Measurements from ENCODE around the gene ARHGEF39. TPM values are rescaled to one million over a fixed set of nuclear protein-coding genes. Genes with fewer than 3 reads are reported as not detected.

The ARHGEF39 gene, protein sequence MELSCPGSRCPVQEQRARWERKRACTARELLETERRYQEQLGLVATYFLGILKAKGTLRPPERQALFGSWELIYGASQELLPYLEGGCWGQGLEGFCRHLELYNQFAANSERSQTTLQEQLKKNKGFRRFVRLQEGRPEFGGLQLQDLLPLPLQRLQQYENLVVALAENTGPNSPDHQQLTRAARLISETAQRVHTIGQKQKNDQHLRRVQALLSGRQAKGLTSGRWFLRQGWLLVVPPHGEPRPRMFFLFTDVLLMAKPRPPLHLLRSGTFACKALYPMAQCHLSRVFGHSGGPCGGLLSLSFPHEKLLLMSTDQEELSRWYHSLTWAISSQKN
- total RNA-seq, result 10 to 100 TPM; 28.1 to 28.2 TPM

DNA sequence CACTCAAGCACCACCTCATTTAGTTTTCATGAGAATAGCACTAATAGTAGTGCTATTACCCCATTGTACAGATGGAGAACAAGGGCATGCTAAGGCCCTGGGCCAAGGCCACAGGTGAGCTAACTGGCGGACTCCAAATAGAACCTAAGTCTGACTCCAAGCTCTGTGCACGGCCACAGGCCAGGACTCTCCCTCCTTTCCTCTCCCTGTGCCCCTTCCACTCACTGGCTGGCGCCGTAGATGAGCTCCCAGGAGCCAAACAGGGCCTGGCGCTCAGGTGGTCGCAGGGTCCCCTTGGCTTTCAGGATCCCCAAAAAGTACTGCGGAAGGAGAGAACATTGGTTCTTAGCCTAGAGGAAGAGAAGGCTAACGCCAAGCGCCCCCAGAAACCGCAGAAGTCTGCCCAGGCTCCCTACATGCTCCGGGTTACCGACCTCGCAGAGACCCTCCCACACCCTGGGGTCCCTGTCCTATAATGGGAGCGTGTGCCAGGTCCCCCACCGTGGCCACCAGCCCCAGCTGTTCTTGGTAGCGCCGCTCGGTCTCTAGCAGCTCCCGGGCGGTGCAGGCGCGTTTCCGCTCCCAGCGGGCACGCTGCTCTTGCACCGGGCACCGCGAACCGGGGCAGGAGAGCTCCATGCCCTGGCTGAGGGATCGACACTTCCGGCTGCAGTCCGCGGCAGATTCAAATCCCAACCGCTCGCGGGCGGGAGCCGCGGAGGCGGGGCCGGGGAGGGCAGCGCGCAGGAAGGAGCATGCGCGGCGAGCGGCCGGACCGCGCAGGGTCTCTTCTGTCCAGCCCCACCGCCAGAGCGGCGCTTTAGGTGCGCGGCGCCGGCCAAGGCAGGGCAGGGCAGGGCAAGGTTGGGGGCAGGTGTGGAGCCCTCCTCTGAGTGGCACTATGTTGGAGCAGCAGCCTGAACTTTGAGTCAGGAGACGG lies at the start of gene ARHGEF39:
TSS of gene ARHGEF39 (minus strand) at position 665 of the 940 bp plus-strand sequence. CDS start at position 639, 26 bp downstream.
- Mint-ChIP-seq H3K27me3 (no peaks in the 10 kb centered on the region), H3K4me1 (ENCODE audit: low read depth) (peaks cover 53% of the 10 kb centered on the region), H3K9me3 (no peaks in the 10 kb centered on the region), H3K36me3 (peaks cover 31% of the 10 kb centered on the region), H3K27ac (peak within 1 kb of the TSS; percentile 73), H3K4me3 (peak within 1 kb of the TSS; percentile 84)
- intact Hi-C loops (cut with micrococcal nuclease), result loop anchor here (2.0 kb wide), 2 partner anchors 18 to 24 kb away; partner anchors contain the start of gene TPM2
- ChIA-PET CTCF (interaction anchor here (0.9 to 12.1 kb wide), 12 partner anchors 11 to 548 kb away, joined by 3 to 101 read pairs (median 8); partner anchors contain the start of genes CREB3, TESK1 and TLN1), POLR2A (interaction anchor here (0.8 to 2.0 kb wide), 6 partner anchors 11 to 68 kb away, joined by 3 to 9 read pairs (median 4); partner anchors contain the start of genes CREB3, SIT1 and TLN1)
- peak; percentile 89 for DNase-seq

- H3K4me3 Mint-ChIP-seq, result no peak overlapping the region
- ChIA-PET CTCF (interaction anchor here (0.9 to 6.5 kb wide), 3 partner anchors 18 to 56 kb away, joined by 3 to 55 read pairs (median 4); partner anchors contain the start of genes CCDC107 and RMRP), POLR2A (no interaction called here)
- H3K9me3 Mint-ChIP-seq, result no peaks in the 10 kb centered on the region
- intact Hi-C loops (cut with micrococcal nuclease), result no loop called here
- peaks cover 15% of the 10 kb centered on the region for H3K4me1 Mint-ChIP-seq (ENCODE audit: low read depth)
- no peak for DNase-seq
- no peaks in the 10 kb centered on the region for H3K27me3 Mint-ChIP-seq
- H3K36me3 Mint-ChIP-seq, result peaks cover 61% of the 10 kb centered on the region
- no peak overlapping the region for H3K27ac Mint-ChIP-seq
Observed at GRCh38 chr9:35714123-35714522, 49.1 kb upstream of the ARHGEF39 start.

- CTCF ChIA-PET, result interaction anchor here (1.3 to 6.5 kb wide), 3 partner anchors 17 to 35 kb away, joined by 3 to 55 read pairs (median 3); partner anchors contain the start of genes GBA2 and RGP1
- Mint-ChIP-seq H3K27ac (no peak overlapping the region), H3K4me1 (ENCODE audit: low read depth) (peaks cover 15% of the 10 kb centered on the region), H3K9me3 (no peaks in the 10 kb centered on the region), H3K36me3 (peaks cover 64% of the 10 kb centered on the region), H3K27me3 (no peaks in the 10 kb centered on the region), H3K4me3 (no peak overlapping the region)
- intact Hi-C loops (cut with micrococcal nuclease), result no loop called here
- DNase-seq, result no peak
- POLR2A ChIA-PET, result no interaction called here
Observed at GRCh38 chr9:35713578-35713977, 48.6 kb upstream of the ARHGEF39 start.

DNA sequence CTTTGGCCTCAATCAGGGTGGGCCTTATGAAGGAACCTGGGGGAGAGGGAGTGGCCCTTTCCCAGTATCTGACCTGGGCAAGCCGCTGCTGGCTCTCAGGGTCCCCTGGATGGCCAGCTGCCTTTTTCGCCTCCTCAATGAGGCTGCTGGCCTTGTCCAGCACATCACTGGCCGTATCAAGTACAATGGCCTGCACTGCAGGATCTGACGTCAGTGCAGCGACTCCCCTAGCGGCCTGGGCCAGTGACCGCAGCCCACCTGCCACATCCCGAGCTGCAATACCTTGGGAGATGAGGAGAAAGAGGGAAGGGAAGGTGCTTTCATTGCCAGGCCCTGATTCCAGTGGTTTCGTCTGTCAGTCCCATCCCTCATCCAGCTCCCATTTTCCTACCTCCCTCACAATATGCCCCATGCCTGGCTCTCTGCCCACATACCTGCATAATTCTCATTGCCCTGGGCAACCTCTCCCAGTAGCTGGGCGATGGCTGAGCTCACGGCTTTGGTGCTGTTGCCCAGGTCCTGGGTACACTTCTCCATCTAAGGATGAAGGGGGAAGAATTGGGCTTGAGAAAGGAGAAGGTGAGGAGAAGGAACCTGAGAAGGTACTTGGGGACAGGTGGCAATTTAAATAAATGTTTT lies 47.9 kb upstream of the ARHGEF39 start:
- intact Hi-C loops (cut with micrococcal nuclease), result no loop called here
- Mint-ChIP-seq H3K4me3 (no peak overlapping the region), H3K4me1 (ENCODE audit: low read depth) (peaks cover 15% of the 10 kb centered on the region), H3K36me3 (peaks cover 64% of the 10 kb centered on the region), H3K9me3 (no peaks in the 10 kb centered on the region), H3K27me3 (no peaks in the 10 kb centered on the region), H3K27ac (peak overlapping the region; percentile 18)
- DNase-seq, result no peak
- CTCF ChIA-PET, result interaction anchor here (0.5 to 6.5 kb wide), 6 partner anchors 9 to 36 kb away, joined by 3 to 55 read pairs (median 4); partner anchors contain the start of genes GBA2 and RGP1
- POLR2A ChIA-PET, result no interaction called here

DNA sequence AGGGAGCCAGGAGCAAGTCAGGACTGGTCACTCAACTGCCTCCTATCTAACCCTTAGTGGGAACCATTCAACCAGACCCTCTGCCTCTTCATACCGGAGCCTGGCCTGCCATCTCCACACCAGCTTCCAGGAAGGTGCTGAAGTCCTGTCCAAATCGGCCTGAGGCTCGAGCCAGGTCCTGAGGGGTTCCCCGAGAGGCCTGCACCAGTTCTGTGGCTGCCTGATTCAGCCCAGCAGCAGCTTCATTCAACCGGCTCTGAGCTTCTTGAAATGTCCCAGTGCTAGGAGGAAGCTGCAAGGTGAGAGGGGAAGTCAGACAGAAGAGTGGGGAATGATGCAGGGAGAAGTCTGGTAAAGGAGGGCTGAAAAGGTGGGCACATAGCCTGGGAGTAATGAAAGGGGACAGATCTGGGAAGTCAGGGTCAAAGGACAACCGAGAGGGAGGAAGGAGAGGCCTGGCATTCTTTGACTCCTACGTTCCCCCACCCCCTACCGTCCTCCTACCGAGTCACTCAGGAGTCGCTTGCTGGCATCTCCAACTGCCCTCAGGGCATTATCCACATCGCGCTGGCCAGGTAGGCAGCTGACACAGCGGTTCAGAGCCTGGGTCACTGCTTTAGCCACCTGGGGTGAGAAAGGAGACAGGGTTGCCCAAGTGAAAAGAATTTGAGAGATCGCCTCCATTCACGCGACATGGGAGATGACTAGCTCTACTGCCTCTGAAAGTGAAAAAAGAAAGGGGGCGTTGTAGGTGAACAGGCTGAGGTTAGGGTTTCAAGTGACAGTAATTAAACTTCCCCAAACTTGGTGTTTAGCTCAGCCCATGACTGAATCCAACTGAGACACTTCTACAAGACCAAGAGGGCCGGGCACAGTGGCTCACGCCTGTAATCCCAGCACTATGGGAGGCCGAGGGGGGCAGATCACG lies 46.8 kb upstream of the ARHGEF39 start:
- Mint-ChIP-seq H3K36me3 (peaks cover 68% of the 10 kb centered on the region), H3K4me1 (ENCODE audit: low read depth) (peaks cover 15% of the 10 kb centered on the region), H3K4me3 (no peak overlapping the region), H3K9me3 (no peaks in the 10 kb centered on the region), H3K27me3 (no peaks in the 10 kb centered on the region), H3K27ac (no peak overlapping the region)
- POLR2A ChIA-PET, result no interaction called here
- intact Hi-C loops (cut with micrococcal nuclease), result no loop called here
- DNase-seq, result no peak
- CTCF ChIA-PET, result interaction anchor here (1.0 to 6.5 kb wide), 6 partner anchors 12 to 108 kb away, joined by 3 to 55 read pairs (median 4); partner anchors contain the start of genes GBA2 and RGP1

- H3K27ac Mint-ChIP-seq, result no peak overlapping the region
- no peak overlapping the region for H3K4me3 Mint-ChIP-seq
- no peaks in the 10 kb centered on the region for H3K9me3 Mint-ChIP-seq
- ChIA-PET CTCF (interaction anchor here (1.3 to 6.5 kb wide), 2 partner anchors 14 to 15 kb away, joined by 4 to 55 read pairs; no protein-coding TSS in a partner anchor), POLR2A (no interaction called here)
- intact Hi-C loops (cut with micrococcal nuclease), result no loop called here
- no peak for DNase-seq
- no peaks in the 10 kb centered on the region for H3K27me3 Mint-ChIP-seq
- H3K4me1 Mint-ChIP-seq (ENCODE audit: low read depth), result peaks cover 15% of the 10 kb centered on the region
- H3K36me3 Mint-ChIP-seq, result peaks cover 69% of the 10 kb centered on the region
Observed at GRCh38 chr9:35710818-35711500, 46.0 kb upstream of the ARHGEF39 start.

- CTCF ChIA-PET, result interaction anchor here (1.7 to 2.8 kb wide), 2 partner anchors 12 to 97 kb away, joined by 5 to 9 read pairs; no protein-coding TSS in a partner anchor
- peaks cover 70% of the 10 kb centered on the region for H3K36me3 Mint-ChIP-seq
- intact Hi-C loops (cut with micrococcal nuclease), result no loop called here
- DNase-seq, result no peak
- H3K27me3 Mint-ChIP-seq, result no peaks in the 10 kb centered on the region
- no peak overlapping the region for H3K27ac Mint-ChIP-seq
- POLR2A ChIA-PET, result no interaction called here
- no peak overlapping the region for H3K4me3 Mint-ChIP-seq
- H3K9me3 Mint-ChIP-seq, result no peaks in the 10 kb centered on the region
- H3K4me1 Mint-ChIP-seq (ENCODE audit: low read depth), result peaks cover 15% of the 10 kb centered on the region
Observed at GRCh38 chr9:35708146-35708545, 43.2 kb upstream of the ARHGEF39 start.

DNA sequence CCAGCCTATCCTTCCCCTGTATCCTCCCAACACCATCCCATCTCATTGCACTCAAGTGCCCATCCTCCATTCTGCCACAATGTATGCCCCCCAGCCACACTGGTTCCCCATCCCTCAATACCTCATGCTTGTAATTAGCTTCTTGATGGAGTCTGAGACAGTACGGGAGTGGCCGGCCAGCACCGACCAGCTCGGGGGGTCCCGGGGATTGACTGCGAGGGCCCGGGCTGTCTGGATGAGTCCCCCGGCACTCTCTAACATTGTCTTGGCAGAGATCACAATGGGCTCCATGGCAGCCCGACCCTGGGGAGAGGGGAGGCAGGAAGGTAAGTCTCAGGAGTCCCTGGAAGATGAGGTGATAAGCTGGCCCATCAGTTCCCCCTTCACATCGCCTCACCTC lies 42.0 kb upstream of the ARHGEF39 start:
- POLR2A ChIA-PET, result no interaction called here
- Mint-ChIP-seq H3K4me3 (no peak overlapping the region), H3K27ac (no peak overlapping the region), H3K9me3 (no peaks in the 10 kb centered on the region), H3K36me3 (peaks cover 71% of the 10 kb centered on the region), H3K27me3 (no peaks in the 10 kb centered on the region), H3K4me1 (ENCODE audit: low read depth) (peaks cover 4% of the 10 kb centered on the region)
- intact Hi-C loops (cut with micrococcal nuclease), result no loop called here
- CTCF ChIA-PET, result interaction anchor here (0.8 to 2.8 kb wide), 4 partner anchors 10 to 175 kb away, joined by 3 to 9 read pairs (median 4); no protein-coding TSS in a partner anchor
- no peak for DNase-seq

DNA sequence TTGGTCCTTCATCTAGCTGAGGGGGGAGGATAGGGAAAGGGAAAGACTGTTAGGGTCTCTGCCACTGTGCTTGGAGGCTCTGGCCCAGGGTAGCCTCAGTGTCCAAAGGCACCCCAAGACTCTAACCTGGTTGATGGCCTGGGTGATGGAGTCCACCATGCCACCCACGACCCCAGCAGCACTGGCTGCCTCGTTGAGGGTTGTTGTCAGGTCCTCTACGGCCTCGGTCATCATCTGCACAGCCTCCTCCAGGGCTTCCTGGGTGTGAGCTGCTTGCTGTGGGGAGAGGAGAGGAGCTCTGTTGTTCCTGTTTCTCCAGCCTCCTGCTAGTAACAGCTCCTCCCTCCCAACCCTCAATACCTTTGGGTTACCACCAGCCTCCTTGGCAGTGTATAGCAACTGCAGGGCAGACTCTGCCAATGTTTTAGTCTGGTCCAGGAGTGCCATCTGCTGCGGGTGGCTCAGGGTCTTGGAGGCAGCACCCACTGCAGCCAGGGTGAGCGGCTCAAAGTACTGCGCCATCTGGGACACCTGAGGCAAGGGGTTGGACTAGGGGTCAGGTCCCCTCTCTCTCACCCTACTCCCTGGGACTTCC lies 40.9 kb upstream of the ARHGEF39 start:
- ChIA-PET CTCF (interaction anchor here (0.7 to 2.8 kb wide), 5 partner anchors 9 to 32 kb away, joined by 3 to 15 read pairs (median 4); no protein-coding TSS in a partner anchor), POLR2A (interaction anchor here (0.8 kb wide), 1 partner anchor 59 kb away, joined by 3 read pairs; no protein-coding TSS in a partner anchor)
- H3K4me3 Mint-ChIP-seq, result no peak overlapping the region
- H3K27me3 Mint-ChIP-seq, result no peaks in the 10 kb centered on the region
- no peak overlapping the region for H3K27ac Mint-ChIP-seq
- H3K36me3 Mint-ChIP-seq, result peaks cover 63% of the 10 kb centered on the region
- intact Hi-C loops (cut with micrococcal nuclease), result no loop called here
- H3K4me1 Mint-ChIP-seq (ENCODE audit: low read depth), result no peaks in the 10 kb centered on the region
- H3K9me3 Mint-ChIP-seq, result no peaks in the 10 kb centered on the region
- no peak for DNase-seq

- ChIA-PET POLR2A (interaction anchor here (0.8 kb wide), 1 partner anchor 58 kb away, joined by 3 read pairs; no protein-coding TSS in a partner anchor), CTCF (interaction anchor here (1.1 to 2.2 kb wide), 2 partner anchors 10 to 32 kb away, joined by 3 to 15 read pairs; no protein-coding TSS in a partner anchor)
- intact Hi-C loops (cut with micrococcal nuclease), result no loop called here
- H3K27me3 Mint-ChIP-seq, result no peaks in the 10 kb centered on the region
- H3K27ac Mint-ChIP-seq, result no peak overlapping the region
- no peak for DNase-seq
- H3K9me3 Mint-ChIP-seq, result no peaks in the 10 kb centered on the region
- peaks cover 58% of the 10 kb centered on the region for H3K36me3 Mint-ChIP-seq
- no peaks in the 10 kb centered on the region for H3K4me1 Mint-ChIP-seq (ENCODE audit: low read depth)
- H3K4me3 Mint-ChIP-seq, result no peak overlapping the region
Observed at GRCh38 chr9:35705372-35705771, 40.4 kb upstream of the ARHGEF39 start.
